Activated CD8-positive, alpha-beta memory T cell treated with anti-CD3 and anti-CD28 coated beads for 1 hour (primary cell): Measurements from ENCODE around the gene CA14.
"Not testable (repeated sequence)": the region's sequence is repeated elsewhere in the genome, so short reads cannot be mapped to it uniquely, and the experiment has no call there.

ENCODE experiments used
- DNase-seq, 2 donors: peaks; one replicate each; pipeline ENCODE4 v3.0.0-alpha.2; 2020; ENCODE audit warnings: low read depth in 1 of 2; ENCODE audit errors: extremely low read depth in 1 of 2

CA14 gene

GRCh38 chr1:150235852-150236613, 21.5 kb upstream of the CA14 start, which contains the start of gene ANP32E:
Gene ANP32E (minus strand): TSS chr1:150236112. CDS start chr1:150235786, 326 bp downstream.
- peak; percentile 78 to 81 for DNase-seq

- no peak for DNase-seq
Observed at GRCh38 chr1:150236614-150237100, 20.9 kb upstream of the CA14 start.

- not testable (repeated sequence) for DNase-seq
Observed at GRCh38 chr1:150237176-150237575, 20.4 kb upstream of the CA14 start.

GRCh38 chr1:150237746-150238145, 19.8 kb upstream of the CA14 start:
- DNase-seq: no peak

- no peak for DNase-seq
Observed at GRCh38 chr1:150243003-150243402, 14.6 kb upstream of the CA14 start.

GRCh38 chr1:150249936-150250335, 7.6 kb upstream of the CA14 start:
- DNase-seq: no peak

- DNase-seq: no peak
Observed at GRCh38 chr1:150256198-150256553, 1.4 kb upstream of the CA14 start.

- no peak for DNase-seq
Observed at GRCh38 chr1:150256554-150257341, 826 bp upstream of the CA14 start.

GRCh38 chr1:150259217-150259616, 1.6 kb downstream of the CA14 start:
- no peak for DNase-seq

GRCh38 chr1:150259758-150260669, 2.4 kb downstream of the CA14 start:
- no peak for DNase-seq

GRCh38 chr1:150261367-150261766, 3.8 kb downstream of the CA14 start:
- DNase-seq: no peak

- no peak for DNase-seq
Observed at GRCh38 chr1:150262388-150263320, 5.1 kb downstream of the CA14 start.

- DNase-seq: no peak
Observed at GRCh38 chr1:150263549-150263948, 6.0 kb downstream of the CA14 start.

- no peak for DNase-seq
Observed at GRCh38 chr1:150267896-150268295, 10.3 kb downstream of the CA14 start.

GRCh38 chr1:150268340-150268704, 10.7 kb downstream of the CA14 start:
- DNase-seq: peak in 1 of 2 donors; percentile 16

GRCh38 chr1:150268705-150269403, 11.3 kb downstream of the CA14 start, which contains the start of gene APH1A:
Gene APH1A (minus strand): TSS chr1:150269016. CDS start chr1:150268810, 206 bp downstream.
- peak; percentile 83 to 86 for DNase-seq

GRCh38 chr1:150269451-150269850, 11.9 kb downstream of the CA14 start:
- DNase-seq: no peak

GRCh38 chr1:150271291-150271959, 13.9 kb downstream of the CA14 start:
- no peak for DNase-seq

- no peak for DNase-seq
Observed at GRCh38 chr1:150273311-150273710, 15.7 kb downstream of the CA14 start.
